H1 (cell line): Measurements from ENCODE around the gene TM2D1.

Experiments used
- CHD7 ChIP-seq: fragments of 300-600 bp; sonication (generic); IDR thresholded peaks from 2 replicates; pipeline ENCODE4 v1.7.1; 2012; ENCODE audit warnings: low read length, moderate library complexity, mild to moderate bottlenecking, inconsistent platforms; ENCODE audit not compliant: insufficient replicate concordance
- CREB1 ChIP-seq: IDR thresholded peaks from 2 replicates; pipeline ENCODE4 v1.6.1; 2012; ENCODE audit warnings: inconsistent platforms
- CTCF ChIP-seq, 3 experiments: IDR thresholded peaks; 1 replicate in 2 of 3; 2 replicates in 1 of 3; pipeline versions ENCODE4 v1.5.1 to v1.6.1; 2011; ENCODE audit warnings: low read length in 3 of 3, mild to moderate bottlenecking in 3 of 3, inconsistent platforms in 2 of 3, low read depth in 1 of 3, moderate library complexity in 1 of 3; ENCODE audit not compliant: insufficient read depth in 1 of 3; ENCODE audit errors: control extremely low read depth in 1 of 3
- EGR1 ChIP-seq: IDR thresholded peaks from 2 replicates; pipeline ENCODE4 v1.6.1; 2011; ENCODE audit warnings: low read depth, low read length, borderline replicate concordance
- JUND ChIP-seq: IDR thresholded peaks from 2 replicates; pipeline ENCODE4 v1.6.1; 2011; ENCODE audit warnings: mild to moderate bottlenecking, improper control_type of control experiment, low read length
- MAX ChIP-seq: IDR thresholded peaks from 2 replicates; pipeline ENCODE4 v1.6.1; 2012; ENCODE audit warnings: inconsistent platforms
- POLR2A ChIP-seq, 2 experiments: IDR thresholded peaks; 1 replicate in 1 of 2; 2 replicates in 1 of 2; pipeline ENCODE4 v1.6.1; 2011; ENCODE audit warnings: low read depth in 2 of 2, low read length in 2 of 2, mild to moderate bottlenecking in 2 of 2; ENCODE audit errors: control extremely low read depth in 1 of 2
- POLR2AphosphoS5 ChIP-seq: IDR thresholded peaks from 2 replicates; pipeline ENCODE4 v1.6.1; 2011; ENCODE audit warnings: low read depth, low read length
- RXRA ChIP-seq: IDR thresholded peaks from 2 replicates; pipeline ENCODE4 v1.6.1; 2011; ENCODE audit warnings: low read depth, mild to moderate bottlenecking, low read length, moderate library complexity; ENCODE audit not compliant: insufficient read depth
- YY1 ChIP-seq: IDR thresholded peaks from 2 replicates; pipeline ENCODE4 v1.6.1; 2011; ENCODE audit warnings: low read depth, mild to moderate bottlenecking, low read length

- TF ChIP-seq YY1 (no peak), CTCF (IDR thresholded peaks at IDR 0.05; ENCODE audit: control extremely low read depth in 1 of 3, insufficient read depth in 1 of 3, low read depth in 1 of 3, low read length in 3 of 3) (no peak), MAX (no peak), POLR2AphosphoS5 (no peak), CREB1 (no peak), RXRA (no peak), POLR2A (IDR thresholded peaks at IDR 0.05; ENCODE audit: control extremely low read depth in 1 of 2, low read depth in 2 of 2, low read length in 2 of 2) (no peak), JUND (no peak), EGR1 (no peak), CHD7 (no peak)
Measured at GRCh38 chr1:61631436-61631835, 93.5 kb downstream of the TM2D1 start.
